H9 (cell line): ENCODE results near the gene ZFP57. TPM values are rescaled to one million over a fixed set of nuclear protein-coding genes. Genes with fewer than 3 reads are reported as not detected.

Experiments
- DNase-seq: peaks from one replicate; pipeline ENCODE4 v3.0.0-alpha.2; 2017
- H2AFZ ChIP-seq: one replicate; pipeline ENCODE4 v1.6.1; 2013; ENCODE audit warnings: mild to moderate bottlenecking, low read length, control low read depth, moderate library complexity
- H2AK5ac ChIP-seq: 2 replicates; pipeline ENCODE4 v1.6.1; 2013; ENCODE audit warnings: low read length, control low read depth, mixed read lengths; ENCODE audit not compliant: insufficient read length
- H2BK120ac ChIP-seq: one replicate; pipeline ENCODE4 v1.6.1; 2013; ENCODE audit warnings: low read depth, mild to moderate bottlenecking, low read length, control low read depth, inconsistent platforms; ENCODE audit not compliant: poor library complexity, severe bottlenecking
- H2BK12ac ChIP-seq: 2 replicates; pipeline ENCODE4 v1.6.1; 2013; ENCODE audit warnings: low read length, control low read depth, mixed read lengths, low read depth; ENCODE audit not compliant: insufficient read length
- H2BK15ac ChIP-seq: 2 replicates; pipeline ENCODE4 v1.6.1; 2013; ENCODE audit warnings: low read depth, low read length, control low read depth
- H2BK20ac ChIP-seq: one replicate; pipeline ENCODE4 v1.6.1; 2013; ENCODE audit warnings: low read depth, mild to moderate bottlenecking, low read length, control low read depth, inconsistent platforms; ENCODE audit not compliant: poor library complexity, severe bottlenecking
- H2BK5ac ChIP-seq: 2 replicates; pipeline ENCODE4 v1.6.1; 2013; ENCODE audit warnings: low read length, control low read depth, mixed read lengths; ENCODE audit not compliant: insufficient read length
- H3K14ac ChIP-seq: 2 replicates; pipeline ENCODE4 v1.6.1; 2013; ENCODE audit warnings: low read length, control low read depth; ENCODE audit not compliant: insufficient read depth
- H3K18ac ChIP-seq: 2 replicates; pipeline ENCODE4 v1.6.1; 2013; ENCODE audit warnings: low read depth, mild to moderate bottlenecking, mixed read lengths, low read length, control low read depth; ENCODE audit not compliant: insufficient read length
- H3K23ac ChIP-seq: 2 replicates; pipeline ENCODE4 v1.6.1; 2013; ENCODE audit warnings: low read length, control low read depth, mixed read lengths, low read depth; ENCODE audit not compliant: insufficient read length
- H3K23me2 ChIP-seq: 2 replicates; pipeline ENCODE4 v1.6.1; 2013; ENCODE audit warnings: low read depth, mild to moderate bottlenecking, mixed read lengths, low read length, control low read depth; ENCODE audit not compliant: insufficient read length, poor library complexity, severe bottlenecking
- H3K27ac ChIP-seq: 2 replicates; pipeline ENCODE4 v1.5.1; 2013; ENCODE audit warnings: low read length, control low read depth, mixed read lengths, low read depth; ENCODE audit not compliant: insufficient read length
- H3K27me3 ChIP-seq: 2 replicates; pipeline ENCODE4 v1.6.1; 2013; ENCODE audit warnings: low read length, control low read depth, inconsistent platforms; ENCODE audit not compliant: insufficient read depth
- H3K4ac ChIP-seq: 2 replicates; pipeline ENCODE4 v1.6.1; 2013; ENCODE audit warnings: low read depth, mild to moderate bottlenecking, control low read depth, inconsistent platforms, low read length, moderate library complexity
- H3K4me1 ChIP-seq: 2 replicates; pipeline ENCODE4 v1.6.1; 2013; ENCODE audit warnings: low read length, control low read depth, inconsistent platforms; ENCODE audit not compliant: insufficient read depth
- H3K4me2 ChIP-seq: 2 replicates; pipeline ENCODE4 v1.6.1; 2013; ENCODE audit warnings: low read length, control low read depth, mixed read lengths; ENCODE audit not compliant: insufficient read length, insufficient read depth
- H3K56ac ChIP-seq: 2 replicates; pipeline ENCODE4 v1.6.1; 2013; ENCODE audit warnings: low read depth, mild to moderate bottlenecking, mixed read lengths, low read length, control low read depth; ENCODE audit not compliant: insufficient read length
- H3K79me1 ChIP-seq: 2 replicates; pipeline ENCODE4 v1.6.1; 2013; ENCODE audit warnings: low read depth, mild to moderate bottlenecking, moderate library complexity, low read length, control low read depth, inconsistent platforms; ENCODE audit not compliant: insufficient read depth, poor library complexity, severe bottlenecking
- H3K79me2 ChIP-seq: 2 replicates; pipeline ENCODE4 v1.6.1; 2013; ENCODE audit warnings: low read length, control low read depth, inconsistent platforms; ENCODE audit not compliant: insufficient read depth
- H3K9ac ChIP-seq: 2 replicates; pipeline ENCODE4 v1.6.1; 2013; ENCODE audit warnings: low read length, control low read depth, mixed read lengths; ENCODE audit not compliant: insufficient read length; ENCODE audit errors: extremely low read depth
- H3K9me3 ChIP-seq: one replicate; pipeline ENCODE4 v1.6.1; 2013; ENCODE audit warnings: low read depth, low read length, inconsistent platforms; ENCODE audit not compliant: control insufficient read depth
- H3T11ph ChIP-seq: one replicate; pipeline ENCODE4 v1.6.1; 2013; ENCODE audit warnings: mild to moderate bottlenecking, low read length, control low read depth, inconsistent platforms
- H4K20me1 ChIP-seq: one replicate; pipeline ENCODE4 v1.6.1; 2013; ENCODE audit not compliant: control insufficient read depth, insufficient read length, insufficient read depth
- H4K5ac ChIP-seq: 2 replicates; pipeline ENCODE4 v1.6.1; 2013; ENCODE audit warnings: low read depth, mild to moderate bottlenecking, mixed read lengths, low read length, control low read depth; ENCODE audit not compliant: insufficient read length
- H4K8ac ChIP-seq: replicated peaks from 2 replicates; pipeline ENCODE4 v1.6.1; 2013; ENCODE audit warnings: low read length, control low read depth, mixed read lengths, low read depth; ENCODE audit not compliant: insufficient read length
- H4K91ac ChIP-seq: 2 replicates; pipeline ENCODE4 v1.6.1; 2013; ENCODE audit warnings: low read depth, mild to moderate bottlenecking, moderate library complexity, mixed read lengths, low read length, control low read depth; ENCODE audit not compliant: insufficient read length
- H3K27ac Mint-ChIP-seq, 3 experiments: 2 replicates in 2 of 3; 3 replicates in 1 of 3; pipeline ENCODE4 v1.8.0; 2020 to 2021; ENCODE audit warnings: mixed read lengths in 3 of 3, mild to moderate bottlenecking in 1 of 3, moderate library complexity in 1 of 3
- H3K27me3 Mint-ChIP-seq: 2 replicates; pipeline ENCODE4 v1.8.0; 2021; ENCODE audit warnings: low read depth, mild to moderate bottlenecking, moderate library complexity, mixed read lengths
- H3K36me3 Mint-ChIP-seq, 3 experiments: 2 replicates in 2 of 3; 3 replicates in 1 of 3; pipeline ENCODE4 v1.8.0; 2020 to 2021; ENCODE audit warnings: low read depth in 3 of 3, mixed read lengths in 3 of 3; ENCODE audit not compliant: insufficient read depth in 1 of 3
- H3K4me1 Mint-ChIP-seq, 2 experiments: 2 replicates each; pipeline ENCODE4 v1.8.0; 2020; ENCODE audit warnings: mixed read lengths in 2 of 2
- H3K4me3 Mint-ChIP-seq, 2 experiments: 2 replicates in 1 of 2; 3 replicates in 1 of 2; pipeline ENCODE4 v1.8.0; 2020 to 2021; ENCODE audit warnings: mild to moderate bottlenecking in 2 of 2, mixed read lengths in 2 of 2, moderate library complexity in 1 of 2
- H3K9me3 Mint-ChIP-seq, 2 experiments: 2 replicates in 1 of 2; 3 replicates in 1 of 2; pipeline ENCODE4 v1.8.0; 2020; ENCODE audit warnings: mild to moderate bottlenecking in 2 of 2, mixed read lengths in 2 of 2, moderate library complexity in 1 of 2
- CTCF ChIP-seq: fragments of 200-600 bp; sonication (generic); conservative IDR thresholded peaks from 3 replicates; pipeline ENCODE4 v1.8.0; 2021; ENCODE audit warnings: antibody characterized with exemption, mild to moderate bottlenecking
- WGBS: extraction: QIAGEN DNeasy Blood & Tissue Kit; methylation state at CpG from one replicate; pipeline ENCODE4 v1.1.7; 2013; ENCODE audit warnings: missing lambda C conversion rate, low lambda C conversion rate, mixed read lengths; ENCODE audit not compliant: insufficient read length; ENCODE audit errors: extremely low coverage; 5-methylcytosine and 5-hydroxymethylcytosine counted together
- total RNA-seq: library from RNA; stranded (reverse); gene quantifications from 2 replicates; pipeline ENCODE4 v1.2.1, GENCODE V29; 2021

Gene ZFP57
- total RNA-seq, 1 experiment from 2014 or later, result 1.7 TPM

DNA sequence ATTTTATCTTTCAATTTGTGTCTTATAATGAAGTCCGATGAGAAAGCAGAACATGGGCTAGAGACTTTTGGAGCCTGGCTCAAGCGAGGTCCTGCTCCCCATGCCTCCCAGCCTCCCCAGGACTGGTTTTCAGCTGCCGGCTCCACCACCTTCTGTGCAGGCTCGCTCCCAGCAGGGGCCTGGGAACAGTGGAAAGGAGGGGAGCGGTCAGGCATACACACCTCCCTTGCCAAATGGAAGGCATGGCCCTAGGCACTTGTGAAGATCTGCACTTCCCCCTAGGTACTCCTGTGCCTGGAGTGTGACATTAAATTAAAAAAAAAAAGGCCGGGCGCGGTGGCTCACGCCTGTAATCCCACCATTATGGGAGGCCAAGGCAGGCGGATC is 28.8 kb downstream of the ZFP57 start:
- Histone ChIP-seq H4K20me1 (no peaks in the 10 kb centered on the region), H2AK5ac (no peak overlapping the region), H3K14ac (no peak overlapping the region), H3K23me2 (no peaks in the 10 kb centered on the region), H2BK20ac (no peak overlapping the region), H3K4ac (no peak overlapping the region), H3T11ph (no peak overlapping the region), H2BK15ac (no peak overlapping the region), H3K4me2 (no peak overlapping the region), H3K9me3 (no peaks in the 10 kb centered on the region), H2BK120ac (no peak overlapping the region), H4K91ac (no peak overlapping the region), H3K79me1 (no peaks in the 10 kb centered on the region), H2BK5ac (no peak overlapping the region), H2BK12ac (no peak overlapping the region), H3K23ac (no peak overlapping the region), H3K9ac (no peak overlapping the region), H4K5ac (no peak overlapping the region), H3K56ac (no peak overlapping the region), H3K18ac (no peak overlapping the region), H2AFZ (no peak overlapping the region), H3K4me1 (peaks cover 8% of the 10 kb centered on the region), H3K27me3 (no peaks in the 10 kb centered on the region), H3K27ac (no peak overlapping the region), H4K8ac (no peak overlapping the region), H3K79me2 (no peaks in the 10 kb centered on the region)
- Mint-ChIP-seq H3K36me3 (no peaks in the 10 kb centered on the region), H3K4me1 (peaks cover 43 to 47% of the 10 kb centered on the region in 2 experiments), H3K27ac (no peak overlapping the region), H3K27me3 (no peaks in the 10 kb centered on the region), H3K4me3 (no peak overlapping the region), H3K9me3 (no peaks in the 10 kb centered on the region)
- no peak for DNase-seq
- TF ChIP-seq CTCF, result no peak
- no CpG with 5 or more reads among the region's 10 CpGs for WGBS
